ENCODE measurements around the gene GOLIM4. TPM values are rescaled to one million over a fixed set of nuclear protein-coding genes. Genes with fewer than 3 reads are reported as not detected.

Gene GOLIM4
- total and polyA plus RNA-seq, 2 of the 13 experiments (the other 11 are each of a cell fraction or from before 2014, with no cell fraction given), result 10.9 to 47.7 TPM

GRCh38 chr3:167989066-167989465 lies 106.7 kb downstream of the GOLIM4 start:
- POLR2A ChIA-PET, result no interaction called here
- no peak overlapping the region for H3K9ac ChIP-seq (ENCODE audit: insufficient read depth, low read depth, low read length)
- ATAC-seq, result no peak
- no peaks in the 10 kb centered on the region for H3K36me3 ChIP-seq (replicated peaks in 1 of 2; ENCODE audit: control insufficient read depth in 1 of 2, insufficient read depth in 2 of 2, low read length in 2 of 2)
- no peak for FAIRE-seq
- no peaks in the 10 kb centered on the region for H3K79me2 ChIP-seq (ENCODE audit: insufficient read depth, low read length)
- H2AFZ ChIP-seq (ENCODE audit: low read length), result no peak overlapping the region
- in situ Hi-C loops (cut with HindIII; ENCODE audit: extremely low pct_ligation_motif_present, low pct_unique_long_range_greater_than_20kb) (no loop called here), intact Hi-C loops (cut with micrococcal nuclease; ENCODE audit: unreplicated experiment) (no loop called here)
- no peak for DNase-seq (ENCODE audit: low spot score)
- no TSS peak for BruUV-seq (replicated peaks)
- no peaks in the 10 kb centered on the region for H3K9me3 ChIP-seq (ENCODE audit: low read length)
- no peaks in the 10 kb centered on the region for H3K4me1 ChIP-seq (ENCODE audit: insufficient read depth, low read length)
- WGBS (ENCODE audit: low lambda C conversion rate), result 0% methylated on average over 2 of the region's 2 CpGs
- H3K4me2 ChIP-seq (ENCODE audit: low read depth, low read length), result no peak overlapping the region
- H3K4me3 ChIP-seq (replicated peaks in 1 of 3; ENCODE audit: insufficient read depth in 1 of 3, low read depth in 2 of 3, low read length in 3 of 3), result no peak overlapping the region
- CTCF ChIA-PET (ENCODE audit: low intra/inter-chr PET ratio, low total read pairs), result no interaction called here
- H3K27ac ChIP-seq (ENCODE audit: extremely low read length, insufficient read depth, low read length), result no peak overlapping the region
- H3K27me3 ChIP-seq (ENCODE audit: control insufficient read depth in 1 of 2, insufficient read depth in 2 of 2, low read length in 2 of 2), result no peaks in the 10 kb centered on the region
- no peaks in the 10 kb centered on the region for H4K20me1 ChIP-seq (ENCODE audit: insufficient read depth, low read length)
- TF ChIP-seq MLLT10 (CRISPR knock-in tag; IDR thresholded peaks at IDR 0.05), result no peak
- no peak for TF ChIP-seq RARG (CRISPR knock-in tag; IDR thresholded peaks at IDR 0.05; ENCODE audit: low read depth)
- no peak for TF ChIP-seq MAZ (IDR thresholded peaks at IDR 0.05; ENCODE audit: borderline replicate concordance, low read depth, low read length)
- no peak for TF ChIP-seq MAZ (CRISPR knock-in tag; IDR thresholded peaks at IDR 0.05; ENCODE audit: low read depth)
- TF ChIP-seq PCBP1 (IDR thresholded peaks at IDR 0.05; ENCODE audit: borderline replicate concordance, low read depth, low read length), result no peak
- TF ChIP-seq XBP1 (CRISPR knock-in tag; IDR thresholded peaks at IDR 0.05), result no peak
- no peak for TF ChIP-seq ZNF616 (CRISPR knock-in tag; IDR thresholded peaks at IDR 0.05; ENCODE audit: low read depth)
- TF ChIP-seq IKZF1 (IDR thresholded peaks at IDR 0.05), result no peak
- no peak for TF ChIP-seq ZNF264 (CRISPR knock-in tag; IDR thresholded peaks at IDR 0.05)
- no peak for TF ChIP-seq TRAFD1 (CRISPR knock-in tag; IDR thresholded peaks at IDR 0.05; ENCODE audit: borderline replicate concordance)
- TF ChIP-seq CBFB (CRISPR knock-in tag; IDR thresholded peaks at IDR 0.05), result no peak
- TF ChIP-seq HMGXB3 (CRISPR knock-in tag; IDR thresholded peaks at IDR 0.05; ENCODE audit: borderline replicate concordance), result no peak
- TF ChIP-seq FOXK2 (IDR thresholded peaks at IDR 0.05), result no peak
- TF ChIP-seq ATAD3A (CRISPR knock-in tag; IDR thresholded peaks at IDR 0.05), result no peak
- no peak for TF ChIP-seq ZMAT3 (CRISPR knock-in tag; conservative IDR thresholded peaks at IDR 0.05)

Measured in HepG2 (cell line).